Activated CD8-positive, alpha-beta T cell treated with anti-CD3 and anti-CD28 coated beads for 36 hours (primary cell): ENCODE measurements around the gene RNLS. TPM values are rescaled to one million over a fixed set of nuclear protein-coding genes. Genes with fewer than 3 reads are reported as not detected.

Experiments used
- ATAC-seq: fragments of 200-7000 bp; cut with Tn5 transposase; one replicate; pipeline ENCODE4 v1.10.0; 2021; ENCODE audit warnings: mild to moderate bottlenecking, moderate library complexity
- CTCF ChIA-PET: fragments of 350-600 bp; sonication (Branson Sonifier 250); formaldehyde crosslinking; loops from one replicate; lab custom pipeline; 2021; ENCODE audit warnings: antibody characterized with exemption; lab: Charles Lee
- POLR2A ChIA-PET: fragments of 350-600 bp; sonication (Branson Sonifier 250); formaldehyde crosslinking; loops from one replicate; lab custom pipeline; 2021; ENCODE audit warnings: antibody characterized with exemption; lab: Charles Lee
- DNase-seq: peaks from one replicate; pipeline ENCODE4 v3.0.0-alpha.2; 2020
- H3K27ac Mint-ChIP-seq: one replicate; pipeline ENCODE4 v1.8.0; 2021; ENCODE audit warnings: mild to moderate bottlenecking, mixed read lengths
- H3K27me3 Mint-ChIP-seq: one replicate; pipeline ENCODE4 v1.8.0; 2021; ENCODE audit warnings: mixed read lengths
- H3K36me3 Mint-ChIP-seq: one replicate; pipeline ENCODE4 v1.8.0; 2021; ENCODE audit warnings: low read depth, mixed read lengths
- H3K4me1 Mint-ChIP-seq: one replicate; pipeline ENCODE4 v1.8.0; 2021; ENCODE audit warnings: low read depth, mixed read lengths
- H3K4me3 Mint-ChIP-seq: one replicate; pipeline ENCODE4 v1.8.0; 2021; ENCODE audit warnings: mild to moderate bottlenecking, moderate library complexity, mixed read lengths
- H3K9me3 Mint-ChIP-seq: one replicate; pipeline ENCODE4 v1.8.0; 2021; ENCODE audit warnings: mixed read lengths
- intact Hi-C: fragments of 100-400 bp; cut with micrococcal nuclease; formaldehyde crosslinking; loops from one replicate; pipeline ENCODE4 v1.10.0; 2022
- total RNA-seq, 2 experiments: library from RNA; stranded (reverse); gene quantifications; one replicate each; pipeline ENCODE4 v1.2.3, GENCODE V29; 2021
- TF ChIP-seq, protein P1 (sequence below): fragments of 200-600 bp; IDR thresholded peaks from one replicate; pipeline ENCODE4 v1.8.0; 2022; ENCODE audit warnings: antibody characterized with exemption, mild to moderate bottlenecking

RNLS gene
- total RNA-seq, 2 experiments from 2014 or later, result 4.5 TPM

DNA sequence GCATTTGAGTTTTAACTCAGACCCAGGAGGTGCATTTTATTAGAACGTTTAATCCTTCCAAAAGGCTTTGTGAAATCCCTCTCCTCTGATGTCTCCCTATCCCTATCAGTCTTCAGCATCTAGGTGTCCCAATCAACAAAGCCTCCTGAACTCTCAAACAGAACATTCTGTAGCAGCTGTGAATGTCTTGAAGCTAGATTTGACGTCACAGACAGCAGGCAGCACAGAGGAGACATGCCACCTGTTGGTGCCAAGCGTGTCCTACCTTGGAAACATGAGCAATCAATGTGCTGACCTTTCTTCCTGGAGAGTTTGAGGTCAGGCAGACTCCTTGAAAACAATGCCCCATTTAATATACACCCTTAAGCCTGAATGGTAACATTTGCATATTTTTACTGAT, 125.5 kb downstream of the RNLS start:
- H3K9me3 Mint-ChIP-seq, result no peaks in the 10 kb centered on the region
- no peak for DNase-seq
- H3K27me3 Mint-ChIP-seq, result no peaks in the 10 kb centered on the region
- intact Hi-C loops, result no loop called here
- no peaks in the 10 kb centered on the region for H3K36me3 Mint-ChIP-seq
- no peak for ATAC-seq
- ChIA-PET POLR2A (no interaction called here), CTCF (no interaction called here)
- TF ChIP-seq, protein P1, sequence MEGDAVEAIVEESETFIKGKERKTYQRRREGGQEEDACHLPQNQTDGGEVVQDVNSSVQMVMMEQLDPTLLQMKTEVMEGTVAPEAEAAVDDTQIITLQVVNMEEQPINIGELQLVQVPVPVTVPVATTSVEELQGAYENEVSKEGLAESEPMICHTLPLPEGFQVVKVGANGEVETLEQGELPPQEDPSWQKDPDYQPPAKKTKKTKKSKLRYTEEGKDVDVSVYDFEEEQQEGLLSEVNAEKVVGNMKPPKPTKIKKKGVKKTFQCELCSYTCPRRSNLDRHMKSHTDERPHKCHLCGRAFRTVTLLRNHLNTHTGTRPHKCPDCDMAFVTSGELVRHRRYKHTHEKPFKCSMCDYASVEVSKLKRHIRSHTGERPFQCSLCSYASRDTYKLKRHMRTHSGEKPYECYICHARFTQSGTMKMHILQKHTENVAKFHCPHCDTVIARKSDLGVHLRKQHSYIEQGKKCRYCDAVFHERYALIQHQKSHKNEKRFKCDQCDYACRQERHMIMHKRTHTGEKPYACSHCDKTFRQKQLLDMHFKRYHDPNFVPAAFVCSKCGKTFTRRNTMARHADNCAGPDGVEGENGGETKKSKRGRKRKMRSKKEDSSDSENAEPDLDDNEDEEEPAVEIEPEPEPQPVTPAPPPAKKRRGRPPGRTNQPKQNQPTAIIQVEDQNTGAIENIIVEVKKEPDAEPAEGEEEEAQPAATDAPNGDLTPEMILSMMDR, result no peak
- H3K4me3 Mint-ChIP-seq, result no peak overlapping the region
- H3K27ac Mint-ChIP-seq, result no peak overlapping the region
- H3K4me1 Mint-ChIP-seq, result no peaks in the 10 kb centered on the region

DNA sequence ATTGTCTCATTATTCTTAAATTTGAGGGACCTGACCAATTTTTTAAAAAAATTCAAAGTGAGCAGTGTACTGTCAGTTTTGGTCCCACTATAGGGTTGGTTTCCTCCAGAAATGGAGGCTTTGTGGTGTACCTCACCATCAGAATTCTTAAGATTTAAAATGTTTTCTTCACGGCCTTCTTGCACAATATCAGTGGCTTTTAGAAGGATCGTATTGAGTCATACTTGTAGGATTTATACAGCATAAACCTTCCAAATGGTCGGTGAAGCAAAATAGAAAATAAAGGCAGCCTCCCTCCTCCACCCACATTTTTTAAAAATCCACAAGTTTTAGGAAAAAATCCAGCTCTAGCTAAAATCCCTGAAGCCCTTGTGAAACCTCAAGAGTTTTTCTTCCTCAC, 126.4 kb downstream of the RNLS start:
- POLR2A ChIA-PET, result no interaction called here
- CTCF ChIA-PET, result no interaction called here

DNA sequence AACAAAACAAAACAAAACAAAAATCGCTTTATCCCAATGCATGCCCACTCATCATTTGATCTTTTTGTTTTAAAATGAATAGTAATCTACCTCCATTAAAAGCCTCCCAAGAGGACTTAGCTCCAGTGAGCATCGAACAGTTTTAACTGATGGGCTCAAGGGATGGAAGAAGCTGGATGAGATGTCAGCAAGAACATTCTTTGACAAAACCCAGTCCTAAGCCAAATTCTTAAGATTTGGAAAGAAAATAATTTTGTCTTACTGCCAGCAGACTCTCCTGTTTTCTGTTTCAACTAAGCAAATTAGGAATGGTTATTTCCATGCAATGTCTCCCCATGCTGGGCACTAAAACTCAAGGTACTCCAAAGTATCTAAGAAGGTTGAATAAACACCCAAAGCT, 127.3 kb downstream of the RNLS start:
- no peak overlapping the region for H3K4me3 Mint-ChIP-seq
- ATAC-seq (no peak), DNase-seq (no peak)
- H3K4me1 Mint-ChIP-seq, result no peaks in the 10 kb centered on the region
- ChIA-PET CTCF (no interaction called here), POLR2A (no interaction called here)
- TF ChIP-seq, protein P1, result no peak
- no peaks in the 10 kb centered on the region for H3K9me3 Mint-ChIP-seq
- H3K27ac Mint-ChIP-seq, result no peak overlapping the region
- no peaks in the 10 kb centered on the region for H3K27me3 Mint-ChIP-seq
- intact Hi-C loops, result no loop called here
- no peaks in the 10 kb centered on the region for H3K36me3 Mint-ChIP-seq

More for the DNA sequence above, 126.4 kb downstream of the RNLS start:
- DNase-seq (no peak), ATAC-seq (no peak)
- no peaks in the 10 kb centered on the region for H3K36me3 Mint-ChIP-seq
- TF ChIP-seq, protein P1, result no peak
- H3K4me1 Mint-ChIP-seq, result no peaks in the 10 kb centered on the region
- no peak overlapping the region for H3K4me3 Mint-ChIP-seq
- H3K27me3 Mint-ChIP-seq, result no peaks in the 10 kb centered on the region
- intact Hi-C loops, result no loop called here
- no peak overlapping the region for H3K27ac Mint-ChIP-seq
- no peaks in the 10 kb centered on the region for H3K9me3 Mint-ChIP-seq

DNA sequence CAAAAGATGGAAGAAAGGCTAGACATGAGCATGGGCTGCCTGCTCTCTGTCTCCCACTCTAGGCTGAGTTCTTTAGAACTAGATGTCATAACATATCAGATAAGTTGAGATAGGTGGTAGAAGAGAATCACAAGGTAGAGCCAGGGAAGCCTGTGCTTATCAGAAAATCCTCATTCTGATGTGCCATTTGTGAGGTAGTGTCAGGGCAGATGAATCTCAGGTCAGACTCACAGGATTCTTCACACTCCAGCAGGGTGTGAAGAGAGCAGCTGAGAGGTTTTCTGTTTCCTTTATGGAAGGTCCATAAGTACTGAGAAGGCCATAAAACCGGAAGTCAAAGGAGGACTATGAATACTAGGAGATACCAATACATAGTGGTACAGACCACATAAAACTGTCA, 132.9 kb downstream of the RNLS start:
- Mint-ChIP-seq H3K4me3 (no peak overlapping the region), H3K36me3 (no peaks in the 10 kb centered on the region), H3K9me3 (no peaks in the 10 kb centered on the region), H3K4me1 (no peaks in the 10 kb centered on the region), H3K27ac (no peak overlapping the region), H3K27me3 (no peaks in the 10 kb centered on the region)
- intact Hi-C loops, result no loop called here
- TF ChIP-seq, protein P1, result no peak
- POLR2A ChIA-PET, result no interaction called here
- ATAC-seq, result no peak
- no peak for DNase-seq
- CTCF ChIA-PET, result no interaction called here

DNA sequence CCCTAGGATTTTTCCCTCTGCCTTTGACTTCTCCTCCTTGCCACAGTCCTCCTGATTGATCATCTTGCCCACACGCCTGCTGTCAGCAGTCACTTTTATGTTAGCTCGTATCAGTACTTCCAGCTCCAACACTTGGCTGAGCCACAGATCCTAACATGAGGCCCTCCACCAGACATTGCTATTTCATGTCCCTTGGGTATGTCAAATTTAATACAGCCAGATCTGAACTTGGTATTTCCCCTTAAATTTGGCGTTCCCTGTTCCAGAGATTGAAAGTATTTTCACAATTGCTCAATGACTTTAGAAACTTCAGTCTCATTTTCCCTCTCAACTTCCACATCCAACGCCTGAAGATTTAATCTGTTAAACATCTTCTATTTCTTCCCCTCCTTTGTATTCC, 140.4 kb downstream of the RNLS start:
- H3K4me1 Mint-ChIP-seq, result no peaks in the 10 kb centered on the region
- no peaks in the 10 kb centered on the region for H3K27me3 Mint-ChIP-seq
- POLR2A ChIA-PET, result no interaction called here
- no peak overlapping the region for H3K27ac Mint-ChIP-seq
- ATAC-seq (no peak), DNase-seq (no peak)
- CTCF ChIA-PET, result no interaction called here
- no peaks in the 10 kb centered on the region for H3K36me3 Mint-ChIP-seq
- H3K4me3 Mint-ChIP-seq, result no peak overlapping the region
- TF ChIP-seq, protein P1, result no peak
- peaks cover 5% of the 10 kb centered on the region for H3K9me3 Mint-ChIP-seq
- intact Hi-C loops, result no loop called here
